ENCODE data around the gene CAMK4.

DNA sequence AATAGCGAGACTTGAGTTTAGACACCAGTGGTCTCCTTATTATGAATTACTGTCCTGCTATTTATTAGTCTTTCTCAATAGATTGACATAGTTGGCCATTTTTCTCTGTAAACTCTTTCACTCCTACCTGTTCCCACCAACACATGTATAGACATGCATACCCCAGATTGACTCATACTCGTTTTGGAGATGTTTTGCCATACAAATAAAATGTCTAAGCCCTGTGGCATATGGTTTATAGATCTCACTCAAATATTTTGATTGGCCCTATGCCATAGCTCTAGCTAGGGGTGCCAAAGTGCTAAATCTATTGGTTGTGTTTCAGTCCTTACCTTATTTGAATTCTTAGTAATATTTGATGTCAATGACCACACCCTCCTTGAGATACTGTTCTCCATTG is 42.3 kb downstream of the CAMK4 start:
- TF ChIP-seq CTCF (conservative IDR thresholded peaks at IDR 0.05 in 1 of 2, IDR thresholded peaks at IDR 0.05 in 1 of 2; ENCODE audit: low read depth in 1 of 2, low read length in 2 of 2): no peak
- no peak for TF ChIP-seq EZH2 (IDR thresholded peaks at IDR 0.05; ENCODE audit: low read length, missing control alignments)

Data from fibroblast of lung (primary cell).